HepG2 (cell line): ENCODE results near the gene C2orf81. TPM values are rescaled to one million over a fixed set of nuclear protein-coding genes. Genes with fewer than 3 reads are reported as not detected.

ENCODE experiments used
- CENPBD1 ChIP-seq: sonication (generic); formaldehyde crosslinking; IDR thresholded peaks from 2 replicates; pipeline ENCODE4 v1.8.0; 2022; ENCODE audit warnings: missing genetic modification reagents, low read depth, mild to moderate bottlenecking, borderline replicate concordance
- ETV6 ChIP-seq: sonication (generic); formaldehyde crosslinking; conservative IDR thresholded peaks from 2 replicates; pipeline ENCODE4 v1.4.0; 2020; ENCODE audit warnings: missing genetic modification reagents
- HOXA7 ChIP-seq: sonication (generic); formaldehyde crosslinking; IDR thresholded peaks from 2 replicates; pipeline ENCODE4 v1.8.1; 2022; ENCODE audit warnings: mild to moderate bottlenecking, missing genetic modification reagents, moderate library complexity
- MATR3 ChIP-seq: sonication (generic); formaldehyde crosslinking; IDR thresholded peaks from 2 replicates; pipeline ENCODE4 v1.4.0; 2020; ENCODE audit warnings: missing genetic modification reagents
- RARA ChIP-seq: IDR thresholded peaks from 2 replicates; pipeline ENCODE4 v1.6.1; 2016; ENCODE audit warnings: missing genetic modification reagents, missing compliant biosample characterization
- REXO4 ChIP-seq: sonication (generic); formaldehyde crosslinking; IDR thresholded peaks from 2 replicates; pipeline ENCODE4 v1.8.0; 2022; ENCODE audit warnings: missing genetic modification reagents, mild to moderate bottlenecking, borderline replicate concordance
- SETDB1 ChIP-seq: sonication (generic); formaldehyde crosslinking; IDR thresholded peaks from 2 replicates; pipeline ENCODE4 v1.5.1; 2020; ENCODE audit warnings: missing genetic modification reagents, mild to moderate bottlenecking, borderline replicate concordance
- STAG1 ChIP-seq: sonication (generic); formaldehyde crosslinking; IDR thresholded peaks from 2 replicates; pipeline ENCODE4 v1.4.0; 2020; ENCODE audit warnings: missing genetic modification reagents
- STAT6 ChIP-seq: sonication (generic); formaldehyde crosslinking; IDR thresholded peaks from 2 replicates; pipeline ENCODE4 v1.4.0; 2020; ENCODE audit warnings: missing genetic modification reagents, mild to moderate bottlenecking, borderline replicate concordance
- TAF15 ChIP-seq: fragments of 200-400 bp; formaldehyde crosslinking; IDR thresholded peaks from one replicate; pipeline ENCODE4 v1.6.1; 2018; ENCODE audit warnings: mild to moderate bottlenecking, low read depth, low read length; ENCODE audit not compliant: poor library complexity, severe bottlenecking
- TCF12 ChIP-seq, 2 experiments: fragments of 450-650 bp in 1 of 2; sonication (generic) in 1 of 2; formaldehyde crosslinking in 1 of 2; IDR thresholded peaks; 2 replicates each; pipeline versions ENCODE4 v1.6.1 to v1.8.0; 2017 to 2022; ENCODE audit warnings: antibody characterized with exemption in 1 of 2, mild to moderate bottlenecking in 1 of 2, missing genetic modification reagents in 1 of 2, moderate library complexity in 1 of 2
- ZBTB14 ChIP-seq: sonication (generic); formaldehyde crosslinking; IDR thresholded peaks from 2 replicates; pipeline ENCODE4 v1.4.0; 2020; ENCODE audit warnings: missing genetic modification reagents
- ZC3H4 ChIP-seq: sonication (generic); formaldehyde crosslinking; IDR thresholded peaks from 2 replicates; pipeline ENCODE4 v1.4.0; 2020; ENCODE audit warnings: missing genetic modification reagents, borderline replicate concordance
- ZKSCAN1 ChIP-seq: fragments of 150-350 bp; IDR thresholded peaks from 2 replicates; pipeline ENCODE4 v1.6.1; 2014; ENCODE audit warnings: low read length
- ZNF234 ChIP-seq: sonication (generic); formaldehyde crosslinking; conservative IDR thresholded peaks from 2 replicates; pipeline ENCODE4 v1.5.1; 2020; ENCODE audit warnings: mild to moderate bottlenecking, missing genetic modification reagents
- ZNF431 ChIP-seq: sonication (generic); formaldehyde crosslinking; IDR thresholded peaks from 2 replicates; pipeline ENCODE4 v1.9.0; 2022; ENCODE audit warnings: missing genetic modification reagents, low read depth, mild to moderate bottlenecking, borderline replicate concordance
- polyA plus RNA-seq, 8 experiments: library from polyadenylated mRNA; depleted of rRNA in 3 of 8; stranded (reverse) in 7 of 8; unstranded in 1 of 8; fragments of >200 nt; fragmentation: Illumina TruSeq in 4 of 8; extraction: Trizol in 4 of 8; gene quantifications; 2 replicates each; pipeline versions ENCODE4 v1.2.1 to v1.2.3, GENCODE V29; 2011 to 2016; ENCODE audit warnings: low read depth in 4 of 8, missing spikeins in 1 of 8, mixed read lengths in 1 of 8; ENCODE audit not compliant: insufficient read depth in 1 of 8
- total RNA-seq, 5 experiments: library from RNA; depleted of rRNA; stranded (reverse); fragments of >200 nt; fragmentation: Illumina TruSeq; extraction: Trizol; gene quantifications; 2 replicates each; pipeline ENCODE4 v1.2.3, GENCODE V29; 2016; ENCODE audit warnings: low read depth in 1 of 5
- TF ChIP-seq, protein P1 (sequence below): sonication (generic); formaldehyde crosslinking; conservative IDR thresholded peaks from 2 replicates; pipeline ENCODE4 v1.4.0; 2020; ENCODE audit warnings: missing genetic modification reagents
- TF ChIP-seq, protein P2 (sequence below): sonication (generic); formaldehyde crosslinking; IDR thresholded peaks from 2 replicates; pipeline ENCODE4 v1.5.1; 2020; ENCODE audit warnings: missing genetic modification reagents, mild to moderate bottlenecking, borderline replicate concordance
- TF ChIP-seq, protein P3 (sequence below): sonication (generic); formaldehyde crosslinking; conservative IDR thresholded peaks from 2 replicates; pipeline ENCODE4 v1.8.0; 2022; ENCODE audit warnings: mild to moderate bottlenecking, moderate library complexity, missing genetic modification reagents

C2orf81 gene
- total and polyA plus RNA-seq, 2 of the 13 experiments (the other 11 are each of a cell fraction or from before 2014, with no cell fraction given): 0.15 to 0.17 TPM

DNA sequence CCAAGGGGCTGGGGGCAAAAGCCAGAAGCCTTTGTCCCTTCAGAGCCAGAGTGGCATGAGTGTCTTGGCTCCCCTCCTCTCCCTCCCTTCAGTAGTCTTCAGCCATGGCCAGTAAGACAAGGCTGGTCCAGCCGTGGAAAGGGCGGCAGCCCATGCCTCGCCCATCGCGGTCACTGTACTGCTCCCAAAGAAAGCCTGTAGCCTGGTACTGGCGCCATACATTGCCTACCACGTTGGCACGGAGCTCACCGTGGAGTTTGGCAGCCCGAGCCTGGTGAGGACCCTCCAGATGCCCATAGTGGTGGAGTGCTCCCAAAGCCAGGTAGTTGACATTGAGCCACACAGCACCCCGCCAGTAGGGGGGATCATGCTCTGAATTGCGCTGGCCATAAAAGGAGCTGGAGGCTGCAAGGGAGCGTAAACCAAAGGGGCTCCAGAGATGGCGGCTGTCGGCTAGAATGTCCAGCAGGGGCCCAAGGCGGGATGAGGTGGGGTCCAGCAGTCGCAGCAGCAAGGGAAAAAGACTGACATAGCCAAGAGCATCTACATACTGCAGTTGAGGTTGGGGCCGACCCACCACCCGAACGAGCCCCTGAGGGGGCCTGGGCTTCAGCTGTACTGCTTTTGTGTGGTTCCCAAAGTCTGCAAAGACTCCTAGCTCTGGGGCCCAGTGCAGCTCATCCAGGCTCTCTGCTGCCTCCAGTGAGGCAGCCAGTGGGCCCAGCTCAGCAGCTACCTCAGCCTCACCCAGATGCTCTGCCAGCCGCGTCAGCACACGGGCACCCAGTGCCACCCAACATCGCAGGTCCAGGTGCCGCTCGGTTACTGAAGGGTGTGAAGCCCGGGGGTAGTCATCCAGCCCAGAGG is 40.0 kb upstream of the C2orf81 start (continued):
- TF ChIP-seq, protein P1, sequence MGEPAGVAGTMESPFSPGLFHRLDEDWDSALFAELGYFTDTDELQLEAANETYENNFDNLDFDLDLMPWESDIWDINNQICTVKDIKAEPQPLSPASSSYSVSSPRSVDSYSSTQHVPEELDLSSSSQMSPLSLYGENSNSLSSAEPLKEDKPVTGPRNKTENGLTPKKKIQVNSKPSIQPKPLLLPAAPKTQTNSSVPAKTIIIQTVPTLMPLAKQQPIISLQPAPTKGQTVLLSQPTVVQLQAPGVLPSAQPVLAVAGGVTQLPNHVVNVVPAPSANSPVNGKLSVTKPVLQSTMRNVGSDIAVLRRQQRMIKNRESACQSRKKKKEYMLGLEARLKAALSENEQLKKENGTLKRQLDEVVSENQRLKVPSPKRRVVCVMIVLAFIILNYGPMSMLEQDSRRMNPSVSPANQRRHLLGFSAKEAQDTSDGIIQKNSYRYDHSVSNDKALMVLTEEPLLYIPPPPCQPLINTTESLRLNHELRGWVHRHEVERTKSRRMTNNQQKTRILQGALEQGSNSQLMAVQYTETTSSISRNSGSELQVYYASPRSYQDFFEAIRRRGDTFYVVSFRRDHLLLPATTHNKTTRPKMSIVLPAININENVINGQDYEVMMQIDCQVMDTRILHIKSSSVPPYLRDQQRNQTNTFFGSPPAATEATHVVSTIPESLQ (CRISPR knock-in tag): no peak
- TF ChIP-seq, protein P2, sequence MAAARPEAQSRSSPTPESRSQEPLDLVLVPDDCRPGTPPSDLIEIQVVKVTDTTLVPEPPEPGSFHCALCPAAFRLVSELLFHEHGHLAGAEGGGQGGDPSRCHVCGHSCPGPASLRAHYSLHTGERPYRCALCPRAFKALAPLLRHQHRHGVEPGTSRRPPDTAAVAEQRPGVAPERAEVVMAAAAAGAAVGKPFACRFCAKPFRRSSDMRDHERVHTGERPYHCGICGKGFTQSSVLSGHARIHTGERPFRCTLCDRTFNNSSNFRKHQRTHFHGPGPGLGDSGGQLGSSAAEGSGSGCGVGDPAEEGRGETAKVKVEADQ: no peak
- TF ChIP-seq HOXA7 (CRISPR knock-in tag) (no peak), CENPBD1 (CRISPR knock-in tag) (no peak), ETV6 (CRISPR knock-in tag) (no peak), ZNF431 (no peak), MATR3 (CRISPR knock-in tag) (no peak), ZNF234 (CRISPR knock-in tag) (no peak), STAG1 (CRISPR knock-in tag) (peak; percentile 58), TCF12 (IDR thresholded peaks at IDR 0.05) (no peak), TCF12 (CRISPR knock-in tag; IDR thresholded peaks at IDR 0.05) (no peak), STAT6 (CRISPR knock-in tag) (no peak), ZBTB14 (CRISPR knock-in tag) (no peak), RARA (CRISPR knock-in tag) (no peak), SETDB1 (CRISPR knock-in tag) (no peak), ZKSCAN1 (no peak), REXO4 (CRISPR knock-in tag) (0 out of 2 replicates have a peak, but pooled peaks have one; percentile 49), TAF15 (no peak), ZC3H4 (CRISPR knock-in tag) (no peak)
- TF ChIP-seq, protein P3, sequence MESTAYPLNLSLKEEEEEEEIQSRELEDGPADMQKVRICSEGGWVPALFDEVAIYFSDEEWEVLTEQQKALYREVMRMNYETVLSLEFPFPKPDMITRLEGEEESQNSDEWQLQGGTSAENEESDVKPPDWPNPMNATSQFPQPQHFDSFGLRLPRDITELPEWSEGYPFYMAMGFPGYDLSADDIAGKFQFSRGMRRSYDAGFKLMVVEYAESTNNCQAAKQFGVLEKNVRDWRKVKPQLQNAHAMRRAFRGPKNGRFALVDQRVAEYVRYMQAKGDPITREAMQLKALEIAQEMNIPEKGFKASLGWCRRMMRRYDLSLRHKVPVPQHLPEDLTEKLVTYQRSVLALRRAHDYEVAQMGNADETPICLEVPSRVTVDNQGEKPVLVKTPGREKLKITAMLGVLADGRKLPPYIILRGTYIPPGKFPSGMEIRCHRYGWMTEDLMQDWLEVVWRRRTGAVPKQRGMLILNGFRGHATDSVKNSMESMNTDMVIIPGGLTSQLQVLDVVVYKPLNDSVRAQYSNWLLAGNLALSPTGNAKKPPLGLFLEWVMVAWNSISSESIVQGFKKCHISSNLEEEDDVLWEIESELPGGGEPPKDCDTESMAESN (CRISPR knock-in tag): no peak
